AG08396 (cell line): ENCODE data around the gene NIPSNAP2.
A peak's percentile ranks its signal among the peaks of the same experiment; 100 is the strongest.
"Not testable (repeated sequence)": the region's sequence is repeated elsewhere in the genome, so short reads cannot be mapped to it uniquely, and the experiment has no call there.

Source experiments
- DNase-seq: peaks from one replicate; pipeline ENCODE4 v3.0.0; 2012; ENCODE audit warnings: low spot score, mixed read lengths

Gene NIPSNAP2

GRCh38 chr7:55975988-55976633 lies 11.7 kb downstream of the NIPSNAP2 start:
- DNase-seq = no peak

- DNase-seq = peak; percentile 57
These were observed 13.4 kb downstream of the NIPSNAP2 start for GRCh38 chr7:55977831-55978230.

GRCh38 chr7:55980266-55980665 lies 15.9 kb downstream of the NIPSNAP2 start:
- DNase-seq = no peak

GRCh38 chr7:55983537-55983936 lies 19.2 kb downstream of the NIPSNAP2 start:
- DNase-seq = no peak

- no peak for DNase-seq
These were observed 28.0 kb downstream of the NIPSNAP2 start for GRCh38 chr7:55992346-55992745.

GRCh38 chr7:55996856-55997500 lies 32.6 kb downstream of the NIPSNAP2 start:
- no peak for DNase-seq

- no peak for DNase-seq
These were observed 39.4 kb downstream of the NIPSNAP2 start for GRCh38 chr7:56003749-56004148.

- no peak for DNase-seq
These were observed 42.8 kb downstream of the NIPSNAP2 start for GRCh38 chr7:56007167-56007652.

- DNase-seq = no peak
These were observed 43.5 kb downstream of the NIPSNAP2 start for GRCh38 chr7:56007891-56008290.

- DNase-seq = no peak
These were observed 45.3 kb downstream of the NIPSNAP2 start for GRCh38 chr7:56009695-56010094.

- not testable (repeated sequence) for DNase-seq
These were observed 52.6 kb downstream of the NIPSNAP2 start for GRCh38 chr7:56017015-56017414.

- DNase-seq = no peak
These were observed 55.1 kb downstream of the NIPSNAP2 start for GRCh38 chr7:56019501-56019900.

GRCh38 chr7:56023500-56023899 lies 59.1 kb downstream of the NIPSNAP2 start:
- no peak for DNase-seq

- DNase-seq = no peak
These were observed 62.2 kb downstream of the NIPSNAP2 start for GRCh38 chr7:56026538-56026937.

GRCh38 chr7:56028942-56029630 lies 64.7 kb downstream of the NIPSNAP2 start:
- DNase-seq = no peak

GRCh38 chr7:56030340-56030739 lies 66.0 kb downstream of the NIPSNAP2 start:
- no peak for DNase-seq

GRCh38 chr7:56031556-56031955 lies 67.2 kb downstream of the NIPSNAP2 start:
- not testable (repeated sequence) for DNase-seq

GRCh38 chr7:56032578-56032977 lies 68.2 kb downstream of the NIPSNAP2 start:
- DNase-seq = not testable (repeated sequence)

- DNase-seq = peak; percentile 66
These were observed 69.5 kb downstream of the NIPSNAP2 start for GRCh38 chr7:56033671-56034432.

- DNase-seq = no peak
These were observed 76.3 kb downstream of the NIPSNAP2 start for GRCh38 chr7:56040730-56041129.

GRCh38 chr7:56045758-56046157 lies 81.4 kb downstream of the NIPSNAP2 start:
- DNase-seq = not testable (repeated sequence)

GRCh38 chr7:56046721-56047445 lies 82.5 kb downstream of the NIPSNAP2 start:
- DNase-seq = peak; percentile 40
